Activated CD4-positive, alpha-beta T cell treated with anti-CD3 and anti-CD28 coated beads for 36 hours (primary cell): ENCODE data around the gene HOXB13. TPM values are rescaled to one million over a fixed set of nuclear protein-coding genes. Genes with fewer than 3 reads are reported as not detected.

Experiments
- ATAC-seq: fragments of 200-7000 bp; cut with Tn5 transposase; one replicate; pipeline ENCODE4 v1.10.0; 2021; ENCODE audit warnings: mild to moderate bottlenecking, moderate library complexity
- CTCF ChIA-PET: fragments of 350-600 bp; sonication (Branson Sonifier 250); formaldehyde crosslinking; loops from one replicate; lab custom pipeline; 2021; ENCODE audit warnings: antibody characterized with exemption; lab: Charles Lee
- POLR2A ChIA-PET: fragments of 350-600 bp; sonication (Branson Sonifier 250); formaldehyde crosslinking; loops from one replicate; lab custom pipeline; 2021; ENCODE audit warnings: antibody characterized with exemption, inconsistent platforms; lab: Charles Lee
- DNase-seq: peaks from one replicate; pipeline ENCODE4 v3.0.0-alpha.2; 2020
- H3K27ac Mint-ChIP-seq: one replicate; pipeline ENCODE4 v1.8.0; 2021; ENCODE audit warnings: mixed read lengths
- H3K27me3 Mint-ChIP-seq: one replicate; pipeline ENCODE4 v1.8.0; 2021; ENCODE audit warnings: mixed read lengths
- H3K36me3 Mint-ChIP-seq: one replicate; pipeline ENCODE4 v1.8.0; 2021; ENCODE audit warnings: low read depth, mixed read lengths
- H3K4me1 Mint-ChIP-seq: one replicate; pipeline ENCODE4 v1.8.0; 2021; ENCODE audit warnings: mixed read lengths
- H3K4me3 Mint-ChIP-seq: one replicate; pipeline ENCODE4 v1.8.0; 2021; ENCODE audit warnings: mild to moderate bottlenecking, moderate library complexity, mixed read lengths
- H3K9me3 Mint-ChIP-seq: one replicate; pipeline ENCODE4 v1.8.0; 2021; ENCODE audit warnings: low read depth, mixed read lengths
- intact Hi-C, 2 experiments: fragments of 100-400 bp; cut with DNase I in 1 of 2; cut with micrococcal nuclease in 1 of 2; formaldehyde crosslinking; loops; one replicate each; pipeline versions ENCODE4 v1.14.2 to v1.15.1; 2022 to 2024; cut with DNase I, micrococcal nuclease
- total RNA-seq, 2 experiments: library from RNA; stranded (reverse); gene quantifications; one replicate each; pipeline ENCODE4 v1.2.3, GENCODE V29; 2021

HOXB13 gene
- total RNA-seq, 2 experiments from 2014 or later, result not detected

GRCh38 chr17:48725288-48726064 is 3.1 kb downstream of the HOXB13 start:
- Mint-ChIP-seq H3K9me3 (no peaks in the 10 kb centered on the region), H3K27ac (no peak overlapping the region), H3K4me3 (no peak overlapping the region), H3K4me1 (peaks cover 33% of the 10 kb centered on the region), H3K27me3 (peaks cover 82% of the 10 kb centered on the region), H3K36me3 (no peaks in the 10 kb centered on the region)
- ChIA-PET POLR2A (no interaction called here), CTCF (interaction anchor here (0.6 to 3.7 kb wide), 23 partner anchors 10 to 177 kb away, joined by 3 to 45 read pairs (median 3); no protein-coding TSS in a partner anchor)
- intact Hi-C loops, result loop anchor here (2.0 to 10.0 kb wide), 5 partner anchors 25 to 769 kb away; partner anchors contain the start of gene NGFR (in 1 of the 2)
- DNase-seq (no peak), ATAC-seq (no peak)

DNA sequence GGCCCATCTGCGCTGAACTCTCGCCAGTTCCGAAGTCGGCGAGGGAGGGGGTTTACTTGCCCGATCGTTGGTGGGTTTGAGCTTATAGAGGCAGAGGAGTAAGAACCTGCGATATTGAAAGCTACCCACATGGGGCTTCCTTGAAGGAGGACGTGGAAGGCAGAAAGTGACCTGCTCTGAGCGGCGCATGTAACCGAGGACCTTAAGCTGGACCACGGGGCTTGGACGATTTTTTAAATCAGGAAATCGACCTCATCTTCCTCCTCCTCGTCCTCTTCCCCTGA is 3.6 kb downstream of the HOXB13 start:
- no peak overlapping the region for H3K27ac Mint-ChIP-seq

GRCh38 chr17:48724251-48725003 is 4.1 kb downstream of the HOXB13 start:
- peaks cover 32% of the 10 kb centered on the region for H3K4me1 Mint-ChIP-seq
- ChIA-PET CTCF (interaction anchor here (0.6 to 3.7 kb wide), 51 partner anchors 9 to 1907 kb away, joined by 3 to 45 read pairs (median 4); partner anchors contain the start of gene ATP5MC1), POLR2A (interaction anchor here (1.2 kb wide), 1 partner anchor 155 kb away, joined by 3 read pairs; no protein-coding TSS in a partner anchor)
- no peaks in the 10 kb centered on the region for H3K36me3 Mint-ChIP-seq
- DNase-seq, result peak; percentile 91
- H3K27me3 Mint-ChIP-seq, result peaks cover 81% of the 10 kb centered on the region
- intact Hi-C loops, result loop anchor here (1.0 to 10.0 kb wide), 9 partner anchors 26 to 770 kb away; partner anchors contain the start of genes IGF2BP1 (in 2 of the 2), HOXB7 (in 1 of the 2) and NGFR (in 1 of the 2)
- peak; percentile 78 for ATAC-seq
- H3K27ac Mint-ChIP-seq, result peak overlapping the region; percentile 55
- H3K4me3 Mint-ChIP-seq, result peak overlapping the region; percentile 42
- no peaks in the 10 kb centered on the region for H3K9me3 Mint-ChIP-seq

More for the DNA sequence above, 3.6 kb downstream of the HOXB13 start:
- Mint-ChIP-seq H3K4me1 (peaks cover 35% of the 10 kb centered on the region), H3K27me3 (peaks cover 82% of the 10 kb centered on the region), H3K4me3 (no peak overlapping the region), H3K9me3 (no peaks in the 10 kb centered on the region), H3K36me3 (no peaks in the 10 kb centered on the region)
- intact Hi-C loops, result loop anchor here (2.0 to 10.0 kb wide), 5 partner anchors 26 to 770 kb away; partner anchors contain the start of gene NGFR (in 1 of the 2)
- peak; percentile 28 for ATAC-seq
- no peak for DNase-seq
- CTCF ChIA-PET, result interaction anchor here (0.6 to 3.7 kb wide), 22 partner anchors 10 to 178 kb away, joined by 3 to 45 read pairs (median 4); no protein-coding TSS in a partner anchor
- POLR2A ChIA-PET, result no interaction called here

DNA sequence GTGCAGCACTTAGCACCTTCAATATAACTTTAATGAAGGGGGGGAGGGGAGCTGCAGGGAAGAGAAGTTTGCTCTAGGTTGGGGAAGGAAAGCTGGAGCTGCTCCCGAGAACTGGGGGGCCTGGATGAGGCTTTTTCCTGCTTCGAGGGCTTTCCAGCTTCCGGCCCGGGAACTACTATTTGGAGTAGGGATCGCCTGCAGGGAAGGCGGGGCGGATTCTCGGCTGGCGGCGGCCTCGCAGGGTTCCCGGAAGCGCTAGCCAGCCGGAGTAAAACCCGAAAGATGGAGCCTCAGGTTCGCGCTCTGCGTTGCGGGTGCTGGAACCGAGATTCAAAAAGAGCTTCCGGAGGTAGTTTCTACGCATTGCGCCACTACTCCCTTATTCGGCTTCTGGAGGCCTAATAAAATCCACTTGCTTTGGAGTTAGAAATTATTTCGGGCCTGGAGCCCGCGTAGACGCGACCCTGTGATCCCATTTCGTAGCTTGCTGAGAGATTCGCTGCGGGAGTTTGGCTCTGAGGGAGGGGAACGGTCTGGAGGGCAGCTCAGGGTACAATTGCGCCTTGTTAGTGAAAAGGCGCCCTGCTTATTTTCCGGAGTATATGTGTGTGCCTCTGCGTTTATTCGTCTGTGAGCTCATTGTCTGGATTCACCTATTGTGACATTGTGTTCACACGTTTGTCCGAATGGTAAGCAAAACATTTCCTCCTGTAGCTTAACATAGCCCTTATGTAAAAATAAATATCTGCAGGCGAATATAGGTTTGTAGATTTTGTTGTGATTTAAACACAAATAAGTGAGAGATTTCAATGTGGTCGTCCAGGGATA is 4.9 kb downstream of the HOXB13 start:
- Mint-ChIP-seq H3K36me3 (no peaks in the 10 kb centered on the region), H3K27ac (no peak overlapping the region), H3K27me3 (peaks cover 83% of the 10 kb centered on the region), H3K4me1 (peaks cover 34% of the 10 kb centered on the region), H3K9me3 (no peaks in the 10 kb centered on the region), H3K4me3 (peak overlapping the region; percentile 42)
- DNase-seq, result peak; percentile 53
- no peak for ATAC-seq
- intact Hi-C loops, result loop anchor here (1.0 to 10.0 kb wide), 9 partner anchors 27 to 771 kb away; partner anchors contain the start of genes IGF2BP1 (in 2 of the 2), HOXB7 (in 1 of the 2) and NGFR (in 1 of the 2)
- CTCF ChIA-PET, result interaction anchor here (0.6 to 3.7 kb wide), 48 partner anchors 9 to 1908 kb away, joined by 3 to 45 read pairs (median 4); partner anchors contain the start of gene ATP5MC1
- POLR2A ChIA-PET, result interaction anchor here (1.2 kb wide), 1 partner anchor 155 kb away, joined by 3 read pairs; no protein-coding TSS in a partner anchor

DNA sequence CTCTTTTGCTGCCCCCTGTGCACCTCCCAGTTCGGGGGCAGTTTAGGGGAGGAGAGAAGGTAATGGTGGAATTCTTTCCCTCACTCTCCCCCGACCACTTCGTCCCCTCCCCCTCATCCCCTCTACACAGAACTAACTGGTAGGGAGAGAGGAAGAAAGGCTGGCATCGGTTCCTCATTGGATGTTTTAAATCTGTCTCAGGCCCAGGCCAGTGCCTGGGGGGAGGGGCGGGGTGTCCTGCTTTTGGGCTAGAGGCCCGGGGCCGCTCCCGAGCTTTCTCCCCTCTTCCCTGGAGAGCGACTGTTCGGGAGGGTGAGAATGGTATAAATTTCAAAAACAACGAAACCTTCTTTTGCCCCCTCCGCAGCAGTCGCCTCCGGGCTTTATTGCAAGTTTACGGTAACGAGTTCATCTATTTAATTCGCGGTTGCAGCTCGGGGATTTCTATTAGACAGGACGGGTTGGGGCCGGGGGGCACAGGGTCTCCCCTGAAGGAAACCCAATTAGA is 5.6 kb downstream of the HOXB13 start, which contains the start of gene PRAC2:
Gene PRAC2 (plus strand): TSS at position 271 of the 508 bp plus-strand sequence. CDS start 1,226 bp downstream, outside the sequence.
- ChIA-PET CTCF (interaction anchor here (0.6 to 3.7 kb wide), 24 partner anchors 12 to 1128 kb away, joined by 3 to 45 read pairs (median 6); no protein-coding TSS in a partner anchor), POLR2A (interaction anchor here (1.2 kb wide), 1 partner anchor 156 kb away, joined by 3 read pairs; no protein-coding TSS in a partner anchor)
- Mint-ChIP-seq H3K9me3 (no peaks in the 10 kb centered on the region), H3K36me3 (no peaks in the 10 kb centered on the region), H3K4me3 (peak within 1 kb of the TSS; percentile 42), H3K27me3 (peaks cover 89% of the 10 kb centered on the region), H3K27ac (no peak within 1 kb of the TSS), H3K4me1 (peaks cover 35% of the 10 kb centered on the region)
- DNase-seq (peak; percentile 22), ATAC-seq (no peak)
- intact Hi-C loops, result loop anchor here (5.0 to 10.0 kb wide), 4 partner anchors 51 to 772 kb away; partner anchors contain the start of genes IGF2BP1 (in 2 of the 2), HOXB7 (in 1 of the 2) and NGFR (in 1 of the 2)

DNA sequence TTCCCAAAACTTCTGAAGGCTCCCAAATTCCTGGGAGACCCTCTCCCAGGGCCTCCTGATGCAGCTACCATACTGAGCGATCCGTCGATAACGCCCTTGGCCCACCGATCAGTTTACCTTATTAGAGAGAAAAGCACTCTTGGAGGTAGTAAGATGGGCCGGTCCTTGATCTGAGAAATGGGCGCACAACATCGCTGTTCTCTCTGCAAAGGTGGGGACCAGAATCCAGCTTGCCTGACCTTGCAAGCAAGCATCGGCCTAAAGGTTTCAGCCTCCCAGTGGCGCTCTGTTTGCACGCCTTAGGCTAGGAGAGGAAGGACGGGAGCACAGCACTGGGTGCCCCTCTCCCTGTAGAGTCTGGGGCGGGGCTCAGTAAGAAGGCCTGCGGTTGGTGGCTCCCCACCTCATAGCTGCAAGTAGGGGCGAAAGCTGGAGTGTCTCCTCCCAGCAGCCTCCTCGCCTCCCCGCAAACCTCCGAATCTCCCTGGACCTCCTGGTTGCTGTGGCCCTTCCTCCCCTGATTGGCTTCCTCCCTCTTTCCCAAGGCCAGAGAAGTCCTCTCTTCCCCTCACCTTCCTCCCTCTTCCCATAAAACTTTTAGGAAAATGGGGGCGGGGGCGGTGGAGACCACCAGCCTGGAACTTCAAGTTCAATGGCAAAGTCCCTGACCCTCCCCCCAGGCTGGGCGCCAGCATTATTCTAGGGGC is 6.2 kb downstream of the HOXB13 start, which contains the start of gene PRAC1:
Gene PRAC1 (minus strand): TSS at position 318 of the 707 bp plus-strand sequence. CDS start 126 bp downstream, at position 192.
- DNase-seq (peak; percentile 18), ATAC-seq (no peak)
- Mint-ChIP-seq H3K36me3 (peaks cover 3% of the 10 kb centered on the region), H3K9me3 (no peaks in the 10 kb centered on the region), H3K4me1 (peaks cover 35% of the 10 kb centered on the region), H3K4me3 (peak within 1 kb of the TSS; percentile 42), H3K27me3 (peaks cover 89% of the 10 kb centered on the region), H3K27ac (no peak within 1 kb of the TSS)
- intact Hi-C loops, result loop anchor here (5.0 to 10.0 kb wide), 4 partner anchors 50 to 772 kb away; partner anchors contain the start of genes IGF2BP1 (in 2 of the 2), HOXB7 (in 1 of the 2) and NGFR (in 1 of the 2)
- POLR2A ChIA-PET, result no interaction called here
- CTCF ChIA-PET, result interaction anchor here (0.6 to 3.7 kb wide), 8 partner anchors 21 to 156 kb away, joined by 3 to 45 read pairs (median 10); no protein-coding TSS in a partner anchor

GRCh38 chr17:48721009-48721402 is 7.5 kb downstream of the HOXB13 start:
- peaks cover 35% of the 10 kb centered on the region for H3K4me1 Mint-ChIP-seq
- POLR2A ChIA-PET, result no interaction called here

GRCh38 chr17:48720266-48721008 is 8.1 kb downstream of the HOXB13 start:
- ATAC-seq, result no peak
- ChIA-PET POLR2A (no interaction called here), CTCF (interaction anchor here (0.6 to 1.9 kb wide), 5 partner anchors 11 to 286 kb away, joined by 3 to 6 read pairs (median 3); no protein-coding TSS in a partner anchor)
- peak overlapping the region; percentile 20 for H3K4me3 Mint-ChIP-seq
- H3K9me3 Mint-ChIP-seq, result no peaks in the 10 kb centered on the region
- H3K27me3 Mint-ChIP-seq, result peaks cover 80% of the 10 kb centered on the region
- intact Hi-C loops, result loop anchor here (5.0 to 10.0 kb wide), 4 partner anchors 48 to 774 kb away; partner anchors contain the start of genes IGF2BP1 (in 2 of the 2), HOXB7 (in 1 of the 2) and NGFR (in 1 of the 2)
- no peak overlapping the region for H3K27ac Mint-ChIP-seq
- peaks cover 35% of the 10 kb centered on the region for H3K4me1 Mint-ChIP-seq
- no peak for DNase-seq
- peaks cover 3% of the 10 kb centered on the region for H3K36me3 Mint-ChIP-seq

More at GRCh38 chr17:48721009-48721402, 7.5 kb downstream of the HOXB13 start:
- Mint-ChIP-seq H3K27ac (no peak overlapping the region), H3K27me3 (peaks cover 84% of the 10 kb centered on the region), H3K9me3 (no peaks in the 10 kb centered on the region), H3K36me3 (peaks cover 3% of the 10 kb centered on the region), H3K4me3 (no peak overlapping the region)
- ATAC-seq (no peak), DNase-seq (no peak)
- intact Hi-C loops, result loop anchor here (5.0 to 10.0 kb wide), 4 partner anchors 49 to 774 kb away; partner anchors contain the start of genes IGF2BP1 (in 2 of the 2), HOXB7 (in 1 of the 2) and NGFR (in 1 of the 2)
- CTCF ChIA-PET, result interaction anchor here (0.6 to 1.9 kb wide), 5 partner anchors 11 to 158 kb away, joined by 3 to 5 read pairs (median 3); no protein-coding TSS in a partner anchor
